Measurements from ENCODE around the gene NR1I3. TPM values are rescaled to one million over a fixed set of nuclear protein-coding genes. Genes with fewer than 3 reads are reported as not detected.

NR1I3 gene
- total RNA-seq, 1 donor from 2014 or later, result not detected

- DNase-seq (ENCODE audit: extremely low spot score, unreplicated experiment), result no peak
- Mint-ChIP-seq H3K27ac (ENCODE audit: unreplicated experiment) (no peak overlapping the region), H3K27me3 (ENCODE audit: unreplicated experiment) (no peaks in the 10 kb centered on the region), H3K9me3 (ENCODE audit: unreplicated experiment) (no peaks in the 10 kb centered on the region), H3K4me1 (ENCODE audit: unreplicated experiment) (peaks cover 44% of the 10 kb centered on the region), H3K4me3 (ENCODE audit: unreplicated experiment) (no peak overlapping the region), H3K36me3 (ENCODE audit: unreplicated experiment) (peaks cover 2% of the 10 kb centered on the region)
- TF ChIP-seq CTCF (IDR thresholded peaks at IDR 0.05), result no peak
Measured at GRCh38 chr1:161195171-161195570, 42.8 kb downstream of the NR1I3 start.

- Mint-ChIP-seq H3K4me1 (ENCODE audit: unreplicated experiment) (peaks cover 30% of the 10 kb centered on the region), H3K9me3 (ENCODE audit: unreplicated experiment) (no peaks in the 10 kb centered on the region), H3K4me3 (ENCODE audit: unreplicated experiment) (no peak overlapping the region), H3K27me3 (ENCODE audit: unreplicated experiment) (no peaks in the 10 kb centered on the region), H3K36me3 (ENCODE audit: unreplicated experiment) (peaks cover 2% of the 10 kb centered on the region), H3K27ac (ENCODE audit: unreplicated experiment) (no peak overlapping the region)
- no peak for TF ChIP-seq CTCF (IDR thresholded peaks at IDR 0.05)
- no peak for DNase-seq (ENCODE audit: extremely low spot score, unreplicated experiment)
Measured at GRCh38 chr1:161193561-161194235, 44.3 kb downstream of the NR1I3 start.

- no peak for DNase-seq (ENCODE audit: extremely low spot score, unreplicated experiment)
- Mint-ChIP-seq H3K27ac (ENCODE audit: unreplicated experiment) (no peak overlapping the region), H3K9me3 (ENCODE audit: unreplicated experiment) (no peaks in the 10 kb centered on the region), H3K27me3 (ENCODE audit: unreplicated experiment) (no peaks in the 10 kb centered on the region), H3K4me1 (ENCODE audit: unreplicated experiment) (peaks cover 21% of the 10 kb centered on the region), H3K36me3 (ENCODE audit: unreplicated experiment) (peaks cover 2% of the 10 kb centered on the region), H3K4me3 (ENCODE audit: unreplicated experiment) (no peak overlapping the region)
- TF ChIP-seq CTCF (IDR thresholded peaks at IDR 0.05), result peak; percentile 88
Measured at GRCh38 chr1:161192476-161193465, 45.2 kb downstream of the NR1I3 start.

- no peak overlapping the region for H3K4me3 Mint-ChIP-seq (ENCODE audit: unreplicated experiment)
- H3K27me3 Mint-ChIP-seq (ENCODE audit: unreplicated experiment), result no peaks in the 10 kb centered on the region
- H3K36me3 Mint-ChIP-seq (ENCODE audit: unreplicated experiment), result peaks cover 2% of the 10 kb centered on the region
- no peak for TF ChIP-seq CTCF (IDR thresholded peaks at IDR 0.05)
- no peaks in the 10 kb centered on the region for H3K9me3 Mint-ChIP-seq (ENCODE audit: unreplicated experiment)
- H3K27ac Mint-ChIP-seq (ENCODE audit: unreplicated experiment), result no peak overlapping the region
- DNase-seq (ENCODE audit: extremely low spot score, unreplicated experiment), result no peak
- H3K4me1 Mint-ChIP-seq (ENCODE audit: unreplicated experiment), result peaks cover 13% of the 10 kb centered on the region
Measured at GRCh38 chr1:161191971-161192370, 46.0 kb downstream of the NR1I3 start.

GRCh38 chr1:161190962-161191521 lies 47.0 kb downstream of the NR1I3 start:
- H3K4me3 Mint-ChIP-seq (ENCODE audit: unreplicated experiment), result no peak overlapping the region
- H3K4me1 Mint-ChIP-seq (ENCODE audit: unreplicated experiment), result peaks cover 4% of the 10 kb centered on the region

More at GRCh38 chr1:161190962-161191521, 47.0 kb downstream of the NR1I3 start:
- TF ChIP-seq CTCF (IDR thresholded peaks at IDR 0.05), result no peak
- peaks cover 2% of the 10 kb centered on the region for H3K36me3 Mint-ChIP-seq (ENCODE audit: unreplicated experiment)
- H3K27ac Mint-ChIP-seq (ENCODE audit: unreplicated experiment), result no peak overlapping the region
- no peak for DNase-seq (ENCODE audit: extremely low spot score, unreplicated experiment)
- H3K27me3 Mint-ChIP-seq (ENCODE audit: unreplicated experiment), result no peaks in the 10 kb centered on the region
- no peaks in the 10 kb centered on the region for H3K9me3 Mint-ChIP-seq (ENCODE audit: unreplicated experiment)
